Esophagus muscularis mucosa (tissue), 4 donors: Measurements from ENCODE around the gene TSC1. TPM values are rescaled to one million over a fixed set of nuclear protein-coding genes. Genes with fewer than 3 reads are reported as not detected.
"Not testable (repeated sequence)": the region's sequence is repeated elsewhere in the genome, so short reads cannot be mapped to it uniquely, and the experiment has no call there.

Experiments
- DNase-seq: peaks from one replicate; pipeline ENCODE4 v3.0.0-alpha.2; 2017; ENCODE audit errors: extremely low spot score
- H3K27ac ChIP-seq, 4 donors: fragments of 200-600 bp; sonication (generic); replicated peaks in 1 of 4; 1 replicate in 3 of 4; 2 replicates in 1 of 4; pipeline ENCODE4 v1.5.1; 2016 to 2019; ENCODE audit warnings: mild to moderate bottlenecking in 1 of 4
- H3K27me3 ChIP-seq, 4 donors: fragments of 200-600 bp; sonication (generic); one replicate each; pipeline versions ENCODE4 v1.5.1 to v1.6.0; 2016 to 2019
- H3K36me3 ChIP-seq, 4 donors: fragments of 200-600 bp; sonication (generic); one replicate each; pipeline ENCODE4 v1.5.1; 2016 to 2019
- H3K4me1 ChIP-seq, 4 donors: fragments of 200-600 bp; sonication (generic); one replicate each; pipeline ENCODE4 v1.5.1; 2016 to 2019
- H3K4me3 ChIP-seq, 4 donors: fragments of 200-600 bp; sonication (generic); 1 replicate in 2 of 4; 2 replicates in 2 of 4; pipeline ENCODE4 v1.5.1; 2016 to 2019; ENCODE audit warnings: mild to moderate bottlenecking in 4 of 4, moderate library complexity in 1 of 4
- H3K9me3 ChIP-seq, 4 donors: fragments of 200-600 bp; sonication (generic); 1 replicate in 3 of 4; 2 replicates in 1 of 4; pipeline ENCODE4 v1.5.1; 2016 to 2019
- CTCF ChIP-seq, 3 experiments: fragments of 200-600 bp in 2 of 3; fragments of 450-650 bp in 1 of 3; sonication (generic) in 2 of 3; IDR thresholded peaks; one replicate each; pipeline ENCODE4 v1.5.1; 2017 to 2019; ENCODE audit warnings: antibody characterized with exemption in 3 of 3, mild to moderate bottlenecking in 2 of 3, moderate library complexity in 1 of 3
- EP300 ChIP-seq: sonication (generic); formaldehyde crosslinking; IDR thresholded peaks from one replicate; pipeline ENCODE4 v1.6.1; 2017; ENCODE audit warnings: antibody characterized with exemption
- POLR2A ChIP-seq: fragments of 450-650 bp; IDR thresholded peaks from one replicate; pipeline ENCODE4 v1.6.1; 2017; ENCODE audit warnings: antibody characterized with exemption, moderate library complexity, mild to moderate bottlenecking, low read depth
- POLR2AphosphoS5 ChIP-seq, 2 donors: sonication (generic); formaldehyde crosslinking; IDR thresholded peaks; one replicate each; pipeline ENCODE4 v1.6.1; 2017; ENCODE audit warnings: antibody characterized with exemption in 2 of 2
- WGBS: methylation state at CpG from one replicate; pipeline ENCODE4 v1.1.5; 2018; 5-methylcytosine and 5-hydroxymethylcytosine counted together
- intact Hi-C: fragments of 100-400 bp; cut with DNase I; formaldehyde crosslinking; loops from one replicate; pipeline ENCODE4 v1.15.1; 2023
- total RNA-seq, 4 donors: library from RNA; depleted of rRNA; stranded (reverse); fragments of >200 nt; gene quantifications; one replicate each; pipeline versions ENCODE4 v1.1.0 to v1.2.1, GENCODE V29; 2016

The TSC1 gene
- total RNA-seq, result 10 to 100 TPM; 25.0 to 36.9 (median 30.6) TPM

- peak within 1 kb of the TSS; percentile 88 to 99 (median 96) for H3K4me3 ChIP-seq
- H3K36me3 ChIP-seq, result no peaks in the 10 kb centered on the region
- TF ChIP-seq POLR2AphosphoS5 (IDR thresholded peaks at IDR 0.05) (peak; percentile 78 to 86), EP300 (no peak), CTCF (IDR thresholded peaks at IDR 0.05) (peak in 1 of 3 experiments; percentile 5)
- H3K4me1 ChIP-seq, result peaks cover 28 to 34% (median 31%) of the 10 kb centered on the region in 4 donors
- peak; percentile 99 for DNase-seq
- intact Hi-C loops, result loop anchor here (5.0 to 10.0 kb wide), 2 partner anchors 67 to 80 kb away; partner anchors contain the start of genes AK8 and SPACA9
- peak within 1 kb of the TSS; percentile 92 to 96 (median 94) for H3K27ac ChIP-seq
- WGBS, result under 1% methylated on average over 52 of the region's 72 CpGs
- H3K9me3 ChIP-seq, result no peaks in the 10 kb centered on the region
- no peaks in the 10 kb centered on the region for H3K27me3 ChIP-seq
Observed at GRCh38 chr9:132944294-132945185, at the start of gene TSC1. Gene TSC1 (minus strand): TSS chr9:132944616. CDS start chr9:132928872, 15,744 bp downstream.

DNA sequence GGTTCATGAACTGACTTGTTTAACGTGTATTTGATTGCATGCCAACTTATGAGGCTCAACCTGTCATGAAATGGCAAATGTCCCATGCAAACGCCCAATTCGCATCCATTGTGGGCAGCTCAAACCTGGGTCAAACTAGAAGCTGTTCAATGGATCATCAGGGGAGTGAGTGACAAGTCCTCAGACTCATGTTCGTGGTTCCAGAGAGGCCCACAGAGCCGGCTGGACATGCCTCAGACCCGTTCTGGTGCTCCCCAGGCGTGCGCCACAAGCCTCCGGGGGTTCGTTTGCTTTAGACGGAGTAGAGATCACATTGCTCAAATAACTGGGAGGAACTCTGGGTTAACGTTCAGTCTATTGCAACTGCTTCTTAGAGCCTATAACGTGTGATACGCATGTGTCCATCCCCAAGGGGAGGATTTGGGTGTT, 49.1 kb upstream of the TSC1 start:
- TF ChIP-seq POLR2AphosphoS5 (IDR thresholded peaks at IDR 0.05) (no peak), EP300 (no peak), POLR2A (no peak), CTCF (IDR thresholded peaks at IDR 0.05) (no peak)
- peaks cover 0 to 87% (median 15%) of the 10 kb centered on the region in 4 donors for H3K27me3 ChIP-seq
- no peak overlapping the region for H3K27ac ChIP-seq
- no peaks in the 10 kb centered on the region for H3K4me1 ChIP-seq
- intact Hi-C loops, result no loop called here
- H3K9me3 ChIP-seq, result no peaks in the 10 kb centered on the region
- no peak for DNase-seq
- H3K36me3 ChIP-seq, result no peaks in the 10 kb centered on the region
- 55% methylated on average over 13 of the region's 14 CpGs for WGBS
- no peak overlapping the region for H3K4me3 ChIP-seq

DNA sequence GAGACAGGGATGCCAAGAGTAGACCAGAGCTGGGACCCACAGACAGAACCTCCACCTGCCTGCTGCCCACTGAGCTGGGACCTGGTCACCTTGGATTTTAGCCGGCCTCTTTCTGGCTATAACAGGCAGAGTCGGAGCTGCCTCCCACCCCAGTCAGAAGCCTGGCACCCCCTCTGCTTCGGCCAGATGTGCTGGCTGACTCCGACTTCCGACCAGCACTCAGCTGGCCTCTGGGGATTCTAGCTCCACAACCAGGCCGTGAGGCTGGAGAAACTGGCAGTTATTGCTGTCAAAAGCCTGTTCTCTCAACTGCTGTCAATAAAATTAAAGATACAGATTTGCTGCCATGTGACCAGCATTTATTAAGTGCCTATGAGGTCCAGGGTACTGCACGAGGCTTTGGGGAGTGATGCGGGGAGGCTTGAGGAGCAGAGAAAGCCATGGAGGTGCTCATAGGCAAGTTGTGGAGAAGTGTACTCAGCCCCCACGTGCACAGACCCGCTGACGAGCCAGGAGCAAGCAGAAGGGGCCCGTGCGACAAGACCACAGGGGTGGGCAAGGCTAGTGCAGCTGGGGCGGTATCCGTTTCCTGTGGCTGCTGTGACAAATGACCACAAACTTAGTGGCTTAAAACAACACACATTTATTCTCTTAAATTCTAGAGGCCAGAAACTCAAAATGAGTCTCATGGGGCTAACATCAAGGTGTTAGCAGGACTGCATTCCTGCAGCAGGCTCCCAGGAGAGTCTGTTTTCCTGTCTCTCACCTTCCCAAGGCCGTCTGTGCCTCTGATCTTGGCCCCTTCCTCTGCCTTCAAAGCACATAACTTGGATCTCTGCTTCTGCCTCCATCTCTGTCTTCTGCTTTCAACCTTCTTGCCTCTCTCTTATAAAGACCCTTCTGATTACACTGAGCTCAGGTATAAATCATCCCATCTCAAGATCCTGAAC, 47.2 kb upstream of the TSC1 start:
- H3K27ac ChIP-seq, result no peak overlapping the region
- no peak for DNase-seq
- intact Hi-C loops, result no loop called here
- H3K36me3 ChIP-seq, result no peaks in the 10 kb centered on the region
- TF ChIP-seq CTCF (IDR thresholded peaks at IDR 0.05) (no peak), POLR2A (no peak), POLR2AphosphoS5 (IDR thresholded peaks at IDR 0.05) (no peak), EP300 (no peak)
- no peak overlapping the region for H3K4me3 ChIP-seq
- 26% methylated on average over 15 of the region's 16 CpGs for WGBS
- peaks cover 0 to 96% (median 15%) of the 10 kb centered on the region in 4 donors for H3K27me3 ChIP-seq
- peaks cover 0 to 4% (median 0%) of the 10 kb centered on the region in 4 donors for H3K4me1 ChIP-seq
- no peaks in the 10 kb centered on the region for H3K9me3 ChIP-seq

DNA sequence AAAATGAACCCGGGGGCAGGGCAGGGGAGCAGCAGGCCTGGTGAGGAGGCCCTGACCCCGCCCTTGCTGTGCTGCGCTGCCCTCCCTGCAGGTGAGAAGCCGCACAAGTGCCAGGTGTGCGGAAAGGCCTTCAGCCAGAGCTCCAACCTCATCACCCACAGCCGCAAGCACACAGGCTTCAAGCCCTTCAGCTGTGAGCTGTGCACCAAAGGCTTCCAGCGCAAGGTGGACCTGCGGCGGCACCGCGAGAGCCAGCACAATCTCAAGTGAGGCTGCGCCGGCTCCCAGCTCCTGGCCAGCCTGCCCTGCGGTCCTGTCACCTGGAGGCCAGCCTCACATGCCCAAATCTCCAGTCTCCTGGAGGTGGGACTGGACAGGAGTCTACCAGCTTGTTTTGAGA, 46.4 kb upstream of the TSC1 start:
- no peaks in the 10 kb centered on the region for H3K36me3 ChIP-seq
- intact Hi-C loops, result no loop called here

DNA sequence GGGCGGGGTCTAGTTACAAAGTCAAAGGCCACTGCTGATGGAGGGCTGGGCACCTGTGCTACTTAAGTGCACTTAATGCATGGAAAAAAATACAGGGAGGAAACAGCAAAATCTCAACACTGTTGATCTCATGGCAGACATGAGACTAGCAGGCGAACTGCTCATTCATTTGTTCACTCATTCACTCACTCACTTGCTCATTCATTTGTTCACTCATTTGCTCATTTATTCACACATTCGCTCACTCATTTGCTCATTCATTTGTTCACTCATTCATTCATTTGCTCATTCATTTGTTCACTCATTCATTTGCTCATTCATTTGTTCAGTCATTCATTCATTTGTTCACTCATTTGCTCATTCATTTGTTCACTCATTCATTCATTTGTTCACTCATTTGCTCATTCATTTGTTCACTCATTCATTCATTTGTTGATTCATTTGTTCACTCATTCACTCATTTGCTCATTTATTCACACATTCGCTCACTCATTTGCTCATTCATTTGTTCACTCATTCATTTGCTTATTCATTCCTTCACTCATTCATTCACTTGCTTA, 45.7 kb upstream of the TSC1 start:
- intact Hi-C loops, H3K9me3 ChIP-seq, H3K27ac ChIP-seq, H3K36me3 ChIP-seq, DNase-seq, H3K4me1 ChIP-seq, H3K4me3 ChIP-seq: not testable (repeated sequence)
- WGBS, result 75% methylated on average over 4 of the region's 4 CpGs
- H3K27me3 ChIP-seq, result peaks cover 0 to 94% (median 15%) of the 10 kb centered on the region in 4 donors

More for the DNA sequence above, 46.4 kb upstream of the TSC1 start:
- H3K27ac ChIP-seq, result no peak overlapping the region
- H3K4me3 ChIP-seq, result no peak overlapping the region
- H3K9me3 ChIP-seq, result no peaks in the 10 kb centered on the region
- no peak for DNase-seq
- WGBS, result 97% methylated on average over 10 of the region's 14 CpGs
- peaks cover 0 to 5% (median 0%) of the 10 kb centered on the region in 4 donors for H3K4me1 ChIP-seq
- TF ChIP-seq CTCF (IDR thresholded peaks at IDR 0.05), result no peak
- no peak for TF ChIP-seq EP300
- TF ChIP-seq POLR2AphosphoS5 (IDR thresholded peaks at IDR 0.05), result no peak
- TF ChIP-seq POLR2A, result no peak
- peaks cover 0 to 94% (median 15%) of the 10 kb centered on the region in 4 donors for H3K27me3 ChIP-seq
